ENCODE data around the gene GIPC1. TPM values are rescaled to one million over a fixed set of nuclear protein-coding genes. Genes with fewer than 3 reads are reported as not detected.
"Not testable (repeated sequence)": the region's sequence is repeated elsewhere in the genome, so short reads cannot be mapped to it uniquely, and the experiment has no call there.

GIPC1 gene
- total RNA-seq, 1 experiment from 2014 or later, result 148 TPM

DNA sequence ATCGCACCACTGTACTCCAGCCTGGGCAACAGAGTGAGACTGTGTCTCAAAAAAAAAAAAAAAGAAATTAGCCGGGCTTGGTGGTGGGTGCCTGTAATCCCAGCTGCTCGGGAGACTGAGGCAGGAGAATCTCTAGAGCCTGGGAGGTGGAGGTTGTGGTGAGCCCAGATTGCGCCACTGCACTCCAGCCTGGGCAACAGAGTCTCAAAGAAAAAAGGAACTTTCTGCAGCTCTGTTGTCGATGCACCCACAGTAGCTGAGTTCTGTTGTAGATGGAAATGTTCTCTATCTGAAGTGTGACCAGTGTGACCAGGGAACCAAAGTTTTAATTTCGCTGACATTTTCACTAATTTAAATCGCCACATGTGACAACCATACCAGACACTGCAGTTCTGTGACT is 33.5 kb downstream of the GIPC1 start:
- not testable (repeated sequence) for H3K4me1 ChIP-seq (replicated peaks); H3K27me3 ChIP-seq (replicated peaks); DNase-seq (ENCODE audit: low read depth in 1 of 2, low spot score in 2 of 2); H3K9me3 ChIP-seq (replicated peaks); H3K27ac ChIP-seq; H3K4me3 ChIP-seq
- peaks cover 32% of the 10 kb centered on the region for H3K36me3 ChIP-seq

DNA sequence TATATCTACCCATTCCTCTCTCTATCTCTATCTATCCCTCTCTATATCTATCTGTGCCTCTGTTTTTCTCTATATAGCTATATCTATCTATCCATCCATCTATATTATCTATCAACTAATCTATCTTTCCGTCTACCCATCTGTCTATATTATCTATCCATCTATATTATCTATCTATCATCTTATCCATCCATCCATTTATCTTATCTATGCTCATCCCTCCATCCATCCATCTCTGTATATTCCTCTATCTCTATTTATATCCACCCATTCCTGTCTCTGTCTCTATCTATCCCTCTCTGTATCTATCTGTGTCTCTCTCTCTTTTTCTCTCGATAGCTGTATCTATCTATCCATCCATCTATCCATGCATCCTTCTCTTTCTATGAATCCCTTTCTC is 35.0 kb downstream of the GIPC1 start:
- Histone ChIP-seq H3K9me3 (replicated peaks) (no peaks in the 10 kb centered on the region), H3K27ac (no peak overlapping the region), H3K4me1 (replicated peaks) (no peaks in the 10 kb centered on the region), H3K4me3 (no peak overlapping the region), H3K36me3 (peaks cover 32% of the 10 kb centered on the region), H3K27me3 (replicated peaks) (no peaks in the 10 kb centered on the region)
- DNase-seq (ENCODE audit: low read depth in 1 of 2, low spot score in 2 of 2), result no peak

DNA sequence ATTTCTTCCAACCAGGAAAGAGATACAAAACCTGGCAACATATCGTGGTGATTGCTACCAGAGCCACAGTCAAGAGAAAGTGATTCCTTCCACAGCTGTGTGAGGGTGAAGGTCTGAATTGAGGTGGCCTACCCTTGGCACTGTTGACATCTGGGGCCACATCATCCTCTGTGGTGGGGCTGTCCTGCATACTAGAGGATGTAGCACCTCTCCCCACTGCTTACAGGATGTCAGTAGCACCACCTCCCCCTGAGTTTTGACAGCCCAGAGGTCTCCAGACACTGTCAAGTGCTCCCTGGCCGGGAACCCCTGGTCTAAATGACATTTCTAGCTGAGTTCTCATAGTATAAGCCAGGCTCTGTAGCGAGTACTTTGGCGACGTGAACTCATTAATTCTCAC is 36.2 kb downstream of the GIPC1 start:
- Histone ChIP-seq H3K9me3 (replicated peaks) (no peaks in the 10 kb centered on the region), H3K4me3 (no peak overlapping the region), H3K36me3 (peaks cover 29% of the 10 kb centered on the region), H3K27ac (no peak overlapping the region), H3K4me1 (replicated peaks) (no peaks in the 10 kb centered on the region), H3K27me3 (replicated peaks) (no peaks in the 10 kb centered on the region)
- DNase-seq (ENCODE audit: low read depth in 1 of 2, low spot score in 2 of 2), result no peak

DNA sequence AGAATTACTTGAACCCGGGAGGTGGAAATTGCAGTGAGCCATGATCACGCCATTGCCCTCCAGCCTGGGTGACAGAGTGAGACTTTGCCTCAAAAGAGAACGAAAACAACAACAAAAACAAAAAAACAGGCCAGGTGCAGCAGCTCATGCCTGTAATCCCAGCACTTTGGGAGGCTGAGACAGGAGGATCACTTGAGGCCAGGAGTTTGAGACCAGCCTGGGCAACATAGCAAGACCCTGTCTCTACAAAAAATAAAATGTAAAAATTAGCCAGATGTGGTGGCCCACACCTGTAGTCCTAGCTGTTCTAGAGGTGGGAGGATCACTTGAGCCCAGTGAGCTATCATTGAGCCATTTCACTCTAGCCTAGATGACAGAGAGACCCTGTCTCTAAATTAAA is 43.6 kb downstream of the GIPC1 start:
- H3K27ac ChIP-seq; H3K4me3 ChIP-seq; H3K27me3 ChIP-seq (replicated peaks); H3K9me3 ChIP-seq (replicated peaks); H3K4me1 ChIP-seq (replicated peaks); DNase-seq (ENCODE audit: low read depth in 1 of 2, low spot score in 2 of 2): not testable (repeated sequence)
- peaks cover 50% of the 10 kb centered on the region for H3K36me3 ChIP-seq

DNA sequence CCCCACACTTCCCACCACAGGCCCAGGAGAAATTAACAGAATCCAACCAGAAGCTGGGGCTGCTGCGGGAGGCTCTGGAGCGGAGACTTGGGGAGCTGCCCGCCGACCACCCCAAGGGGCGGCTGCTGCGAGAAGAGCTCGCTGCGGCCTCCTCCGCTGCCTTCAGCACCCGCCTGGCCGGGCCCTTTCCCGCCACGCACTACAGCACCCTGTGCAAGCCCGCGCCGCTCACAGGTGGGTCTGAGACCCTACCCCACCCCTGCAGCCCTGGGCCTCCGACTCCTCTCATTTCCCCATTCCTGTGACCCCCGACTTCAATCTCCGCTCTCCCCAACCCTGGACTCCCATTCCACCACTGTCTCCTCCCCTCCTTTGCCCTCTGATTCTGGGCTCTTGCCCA is 45.1 kb downstream of the GIPC1 start:
- H3K27ac ChIP-seq, result no peak overlapping the region
- H3K4me1 ChIP-seq (replicated peaks), result no peaks in the 10 kb centered on the region
- H3K36me3 ChIP-seq, result peaks cover 64% of the 10 kb centered on the region
- DNase-seq (ENCODE audit: low read depth in 1 of 2, low spot score in 2 of 2), result no peak
- H3K27me3 ChIP-seq (replicated peaks), result no peaks in the 10 kb centered on the region
- H3K4me3 ChIP-seq, result no peak overlapping the region
- no peaks in the 10 kb centered on the region for H3K9me3 ChIP-seq (replicated peaks)

GRCh38 chr19:14450168-14450874 is 45.6 kb downstream of the GIPC1 start:
- Histone ChIP-seq H3K27me3 (replicated peaks) (no peaks in the 10 kb centered on the region), H3K4me1 (replicated peaks) (no peaks in the 10 kb centered on the region), H3K4me3 (no peak overlapping the region), H3K9me3 (replicated peaks) (no peaks in the 10 kb centered on the region), H3K27ac (no peak overlapping the region), H3K36me3 (peaks cover 64% of the 10 kb centered on the region)
- DNase-seq (ENCODE audit: low read depth in 1 of 2, low spot score in 2 of 2), result peak; percentile 18 to 79

DNA sequence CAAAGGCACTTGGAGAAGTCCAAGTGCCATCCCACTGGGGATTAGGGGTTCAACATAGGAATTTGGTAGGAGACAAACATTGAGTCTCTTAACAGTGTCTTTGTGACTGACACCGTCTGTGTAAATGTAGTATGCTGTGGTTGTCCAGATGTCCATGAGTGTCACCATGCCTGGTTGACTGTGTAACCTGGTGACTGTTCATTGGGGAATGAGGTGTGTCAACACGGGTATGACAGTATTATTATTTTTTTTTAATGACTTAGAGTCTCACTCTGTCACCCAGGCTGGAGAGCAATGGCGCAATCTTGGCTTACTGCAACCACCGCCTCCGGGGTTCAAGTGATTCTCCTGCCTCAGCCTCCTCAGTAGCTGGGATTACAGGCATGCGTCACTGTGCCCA is 46.6 kb downstream of the GIPC1 start:
- H3K27ac ChIP-seq, result no peak overlapping the region
- no peak overlapping the region for H3K4me3 ChIP-seq
- no peak for DNase-seq (ENCODE audit: low read depth in 1 of 2, low spot score in 2 of 2)
- H3K36me3 ChIP-seq, result peaks cover 68% of the 10 kb centered on the region
- H3K9me3 ChIP-seq (replicated peaks), result no peaks in the 10 kb centered on the region
- no peaks in the 10 kb centered on the region for H3K27me3 ChIP-seq (replicated peaks)
- H3K4me1 ChIP-seq (replicated peaks), result no peaks in the 10 kb centered on the region

- Histone ChIP-seq H3K4me3 (no peak overlapping the region), H3K27me3 (replicated peaks) (no peaks in the 10 kb centered on the region), H3K9me3 (replicated peaks) (no peaks in the 10 kb centered on the region), H3K36me3 (peaks cover 81% of the 10 kb centered on the region), H3K4me1 (replicated peaks) (no peaks in the 10 kb centered on the region), H3K27ac (no peak overlapping the region)
- no peak for DNase-seq (ENCODE audit: low read depth in 1 of 2, low spot score in 2 of 2)
These were observed 49.4 kb downstream of the GIPC1 start for GRCh38 chr19:14446336-14447036.

GRCh38 chr19:14443632-14444216 is 52.2 kb downstream of the GIPC1 start:
- Histone ChIP-seq H3K36me3 (peaks cover 59% of the 10 kb centered on the region), H3K4me1 (replicated peaks) (no peaks in the 10 kb centered on the region)

GRCh38 chr19:14442891-14443631 is 52.9 kb downstream of the GIPC1 start:
- H3K36me3 ChIP-seq, result peaks cover 53% of the 10 kb centered on the region
- DNase-seq (ENCODE audit: low read depth in 1 of 2, low spot score in 2 of 2), result no peak
- no peaks in the 10 kb centered on the region for H3K27me3 ChIP-seq (replicated peaks)
- H3K4me3 ChIP-seq, result no peak overlapping the region
- H3K4me1 ChIP-seq (replicated peaks), result no peaks in the 10 kb centered on the region
- no peak overlapping the region for H3K27ac ChIP-seq
- no peaks in the 10 kb centered on the region for H3K9me3 ChIP-seq (replicated peaks)

More at GRCh38 chr19:14443632-14444216, 52.2 kb downstream of the GIPC1 start:
- DNase-seq (ENCODE audit: low read depth in 1 of 2, low spot score in 2 of 2), result no peak
- H3K27me3 ChIP-seq (replicated peaks), result no peaks in the 10 kb centered on the region
- H3K27ac ChIP-seq, result no peak overlapping the region
- no peak overlapping the region for H3K4me3 ChIP-seq
- no peaks in the 10 kb centered on the region for H3K9me3 ChIP-seq (replicated peaks)

DNA sequence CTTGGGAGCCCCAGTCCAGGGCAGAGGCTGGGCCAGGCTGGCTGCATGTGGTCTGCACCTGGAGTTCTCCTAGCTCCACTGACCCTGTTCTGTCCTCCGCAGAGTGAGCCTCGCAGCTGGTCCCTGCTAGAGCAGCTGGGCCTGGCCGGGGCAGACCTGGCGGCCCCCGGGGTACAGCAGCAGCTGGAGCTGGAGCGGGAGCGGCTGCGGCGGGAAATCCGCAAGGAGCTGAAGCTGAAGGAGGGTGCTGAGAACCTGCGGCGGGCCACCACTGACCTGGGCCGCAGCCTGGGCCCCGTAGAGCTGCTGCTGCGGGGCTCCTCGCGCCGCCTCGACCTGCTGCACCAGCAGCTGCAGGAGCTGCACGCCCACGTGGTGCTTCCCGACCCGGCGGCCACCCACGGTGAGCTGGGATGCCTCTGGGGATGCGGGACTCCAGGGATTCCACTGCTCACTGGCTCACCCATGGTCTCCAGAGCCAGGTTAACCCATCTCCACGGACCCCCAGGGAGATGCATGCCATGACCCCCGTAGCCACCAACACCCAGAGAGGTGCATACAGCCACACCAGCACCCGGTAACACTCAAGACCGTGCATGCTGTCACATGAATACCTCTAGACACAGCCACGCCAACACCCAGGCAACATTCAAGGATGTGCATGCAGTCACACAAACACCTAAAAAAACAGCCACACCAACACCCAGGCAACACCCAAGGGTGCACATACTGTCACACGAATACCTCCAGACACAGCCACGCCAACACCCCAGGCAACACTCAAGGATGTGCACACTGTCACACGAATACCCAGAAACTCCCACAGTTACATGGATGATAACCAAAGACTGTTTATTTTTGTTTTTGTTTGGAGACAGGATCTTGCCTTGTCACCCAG is 54.6 kb downstream of the GIPC1 start:
- peaks cover 46% of the 10 kb centered on the region for H3K36me3 ChIP-seq
- H3K27ac ChIP-seq, result no peak overlapping the region
- no peaks in the 10 kb centered on the region for H3K9me3 ChIP-seq (replicated peaks)
- H3K4me3 ChIP-seq, result no peak overlapping the region
- DNase-seq (ENCODE audit: low read depth in 1 of 2, low spot score in 2 of 2), result no peak
- H3K27me3 ChIP-seq (replicated peaks), result no peaks in the 10 kb centered on the region
- H3K4me1 ChIP-seq (replicated peaks), result no peaks in the 10 kb centered on the region

DNA sequence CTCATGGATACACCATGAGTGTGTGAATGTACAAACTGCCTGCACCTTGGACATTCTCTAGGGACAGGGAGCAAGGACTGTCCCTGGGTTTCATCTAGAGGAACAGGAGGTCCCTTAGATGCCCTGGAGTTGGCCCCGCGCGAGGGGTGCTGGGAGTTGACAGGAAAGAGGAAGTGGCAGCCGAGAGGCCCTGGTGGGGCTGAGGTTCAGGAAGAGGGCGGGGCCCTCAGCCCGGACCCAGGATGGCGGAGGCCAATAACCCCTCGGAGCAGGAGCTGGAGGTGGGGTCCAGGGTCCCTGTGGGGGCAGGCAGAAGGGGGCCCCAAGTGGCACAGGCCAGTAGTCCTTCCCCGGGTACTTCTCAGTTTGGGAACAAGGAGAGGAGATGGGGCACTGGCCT is 55.9 kb downstream of the GIPC1 start:
- Histone ChIP-seq H3K27me3 (replicated peaks) (no peaks in the 10 kb centered on the region), H3K27ac (no peak overlapping the region), H3K4me3 (no peak overlapping the region), H3K9me3 (replicated peaks) (no peaks in the 10 kb centered on the region), H3K4me1 (replicated peaks) (peaks cover 6% of the 10 kb centered on the region), H3K36me3 (peaks cover 49% of the 10 kb centered on the region)
- DNase-seq (ENCODE audit: low read depth in 1 of 2, low spot score in 2 of 2), result no peak

DNA sequence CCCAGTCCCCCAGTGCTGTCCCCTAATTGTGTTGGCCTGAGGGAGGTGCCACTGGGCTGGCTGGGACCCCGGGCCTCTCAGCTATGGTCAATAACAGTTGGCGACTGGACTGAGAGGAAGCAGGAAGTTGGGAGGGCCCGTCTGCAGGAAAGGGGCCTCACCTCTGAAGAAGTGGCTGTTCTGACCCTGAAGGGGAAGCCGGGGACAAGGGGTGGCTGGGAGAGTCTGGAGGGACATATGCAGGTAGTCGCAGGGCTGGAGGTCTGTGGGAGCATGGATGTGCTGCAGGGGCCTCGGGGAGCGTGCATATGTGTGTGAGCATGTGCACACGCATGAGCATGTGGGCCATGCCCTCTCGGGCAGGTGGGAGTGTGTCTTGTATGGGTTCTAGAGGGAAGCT is 56.9 kb downstream of the GIPC1 start:
- no peak overlapping the region for H3K27ac ChIP-seq
- no peak for DNase-seq (ENCODE audit: low read depth in 1 of 2, low spot score in 2 of 2)
- no peaks in the 10 kb centered on the region for H3K27me3 ChIP-seq (replicated peaks)
- H3K36me3 ChIP-seq, result peaks cover 39% of the 10 kb centered on the region
- no peaks in the 10 kb centered on the region for H3K9me3 ChIP-seq (replicated peaks)
- H3K4me1 ChIP-seq (replicated peaks), result peaks cover 16% of the 10 kb centered on the region
- no peak overlapping the region for H3K4me3 ChIP-seq
